AG08395 (cell line): Measurements from ENCODE around the gene METTL21C.

Experiments used
- DNase-seq: peaks from one replicate; pipeline ENCODE4 v3.0.0; 2012; ENCODE audit warnings: mixed read lengths, low spot score

Gene METTL21C

GRCh38 chr13:102697929-102698648 lies 3.2 kb upstream of the METTL21C start:
- DNase-seq, result no peak

DNA sequence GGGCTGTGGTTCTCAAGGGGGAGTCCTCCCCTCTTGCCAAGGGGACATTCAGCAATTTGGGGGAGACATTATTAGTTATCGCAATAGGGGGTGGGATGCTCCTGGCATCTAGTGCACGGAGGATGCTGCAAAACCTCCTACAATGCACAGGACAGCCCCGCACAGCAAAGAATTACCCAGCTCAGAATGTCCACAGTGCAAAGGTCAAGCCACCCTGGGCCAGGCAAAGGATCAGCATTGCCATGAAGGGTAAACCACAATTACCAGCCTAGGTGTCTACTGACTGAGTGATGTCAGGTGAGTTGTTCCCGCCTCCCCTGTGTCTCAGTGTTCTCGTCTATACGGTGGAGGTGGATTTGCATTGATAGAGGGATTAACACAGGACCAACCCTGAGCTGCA lies 2.4 kb upstream of the METTL21C start:
- no peak for DNase-seq

GRCh38 chr13:102696465-102696864 lies 1.6 kb upstream of the METTL21C start:
- no peak for DNase-seq

- peak; percentile 19 for DNase-seq
Measured at GRCh38 chr13:102693776-102694175, 1.1 kb downstream of the METTL21C start.

DNA sequence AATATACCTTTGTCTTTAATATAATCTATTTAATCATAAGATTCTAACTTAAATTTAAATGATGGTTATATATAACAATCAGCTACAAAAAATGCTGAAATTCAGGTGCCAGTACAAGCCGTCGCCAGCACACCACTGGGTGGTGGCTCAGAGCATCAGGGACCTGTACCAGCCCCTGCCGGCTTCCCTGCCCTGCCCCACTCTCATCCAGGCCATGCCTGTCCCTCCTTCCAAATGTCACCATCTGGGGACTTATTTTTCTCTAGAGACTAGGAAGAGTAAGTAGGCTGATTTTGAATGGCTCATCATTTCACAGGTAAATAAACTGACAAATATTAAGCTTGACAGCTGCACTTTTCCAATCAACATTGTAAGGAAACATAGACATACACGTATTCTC lies 1.6 kb downstream of the METTL21C start:
- no peak for DNase-seq

- DNase-seq, result no peak
Measured at GRCh38 chr13:102692491-102692826, 2.4 kb downstream of the METTL21C start.

DNA sequence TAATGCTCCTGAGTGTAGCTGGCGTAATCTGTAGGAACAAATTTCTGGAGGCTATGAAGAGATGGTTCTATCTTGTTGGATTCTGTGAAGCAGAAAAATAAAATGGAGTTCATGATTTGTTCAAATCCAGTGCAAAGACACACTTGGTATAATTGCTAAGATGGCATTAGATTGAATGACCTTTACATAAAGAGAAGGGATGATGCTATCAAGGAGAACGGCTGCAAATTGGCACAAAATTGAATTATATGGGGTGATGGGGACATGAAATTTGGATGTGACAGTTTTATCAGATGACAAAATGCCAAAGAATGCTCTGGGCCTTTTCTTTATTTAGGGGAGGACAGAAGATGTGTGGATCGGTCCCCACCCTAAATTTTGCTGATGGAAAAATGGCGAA lies 4.0 kb downstream of the METTL21C start:
- no peak for DNase-seq

DNA sequence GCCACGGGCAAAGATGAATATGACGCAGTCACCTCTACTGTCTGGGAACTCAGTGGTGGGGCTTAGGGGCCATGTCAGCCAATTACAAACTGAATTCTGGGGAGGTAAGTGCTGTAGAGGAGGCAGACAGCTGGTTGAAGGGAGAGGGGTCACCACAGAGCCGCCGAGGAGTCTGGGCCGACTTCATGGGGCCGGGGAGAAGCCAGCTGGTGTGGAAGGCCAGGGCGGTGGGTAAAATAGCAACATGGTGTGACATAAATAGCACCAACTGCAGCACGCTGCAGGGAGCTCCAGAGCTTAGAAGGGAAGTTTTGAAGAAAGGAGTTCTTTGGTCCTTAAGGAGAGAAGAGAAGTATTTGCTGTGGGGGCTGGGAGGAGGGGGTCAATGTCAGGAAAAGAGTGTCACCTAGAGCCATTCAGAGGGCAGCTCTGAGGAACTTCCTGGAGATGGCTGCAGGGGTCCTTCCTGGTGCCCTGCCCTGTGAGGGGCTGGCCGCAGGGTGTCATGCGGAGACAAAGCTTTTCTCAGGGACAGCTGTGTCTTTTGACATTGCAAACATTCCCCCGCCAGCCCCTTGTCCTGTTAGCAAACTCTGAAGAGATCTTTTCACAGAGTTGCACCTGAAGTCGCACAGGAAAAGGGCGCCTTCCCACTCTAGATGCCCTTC lies 6.4 kb downstream of the METTL21C start:
- no peak for DNase-seq

DNA sequence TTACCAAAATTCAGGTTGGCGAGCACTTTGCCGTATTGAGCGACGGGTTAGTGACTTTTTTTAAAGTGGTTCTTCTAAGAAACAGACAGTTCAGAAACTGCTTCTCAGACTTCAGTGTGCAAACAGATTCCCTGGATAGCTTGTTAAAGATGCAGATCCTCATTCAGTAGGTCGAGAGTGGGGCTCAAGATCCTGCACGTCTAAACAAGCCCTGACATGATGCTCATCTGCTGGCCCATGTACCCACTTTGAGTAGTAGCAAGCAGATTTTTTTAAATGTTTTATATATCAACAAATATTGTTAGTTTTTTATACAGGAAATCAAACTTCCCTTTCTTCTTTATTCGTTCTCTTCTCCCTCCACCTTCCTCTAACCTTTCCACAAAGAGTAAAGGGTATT lies 7.3 kb downstream of the METTL21C start:
- no peak for DNase-seq

GRCh38 chr13:102686024-102686423 lies 8.8 kb downstream of the METTL21C start:
- no peak for DNase-seq

- no peak for DNase-seq
Measured at GRCh38 chr13:102683637-102684036, 11.2 kb downstream of the METTL21C start.

- DNase-seq, result no peak
Measured at GRCh38 chr13:102682727-102683126, 12.1 kb downstream of the METTL21C start.

DNA sequence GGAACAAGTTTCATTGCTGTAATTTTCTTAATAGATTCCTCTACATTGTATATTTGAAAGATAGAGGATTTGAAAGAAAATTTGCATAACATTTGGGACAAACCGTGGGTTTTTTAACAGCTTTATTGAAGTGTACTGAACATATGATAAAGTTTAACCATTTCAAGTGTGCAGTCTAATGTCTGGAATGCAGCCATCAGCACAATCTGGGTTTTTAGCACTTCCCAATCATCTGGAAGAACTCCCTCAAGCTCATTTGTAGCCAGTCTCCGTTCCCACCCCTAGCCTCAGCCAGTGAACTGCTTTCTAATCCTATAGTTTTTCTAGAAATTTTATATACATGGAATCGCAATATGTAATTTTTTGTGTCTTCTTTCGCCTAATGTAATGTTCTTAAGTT lies 12.6 kb downstream of the METTL21C start:
- DNase-seq, result no peak

GRCh38 chr13:102680842-102681740 lies 13.8 kb downstream of the METTL21C start:
- peak; percentile 41 for DNase-seq

- DNase-seq, result no peak
Measured at GRCh38 chr13:102680133-102680717, 14.6 kb downstream of the METTL21C start.

DNA sequence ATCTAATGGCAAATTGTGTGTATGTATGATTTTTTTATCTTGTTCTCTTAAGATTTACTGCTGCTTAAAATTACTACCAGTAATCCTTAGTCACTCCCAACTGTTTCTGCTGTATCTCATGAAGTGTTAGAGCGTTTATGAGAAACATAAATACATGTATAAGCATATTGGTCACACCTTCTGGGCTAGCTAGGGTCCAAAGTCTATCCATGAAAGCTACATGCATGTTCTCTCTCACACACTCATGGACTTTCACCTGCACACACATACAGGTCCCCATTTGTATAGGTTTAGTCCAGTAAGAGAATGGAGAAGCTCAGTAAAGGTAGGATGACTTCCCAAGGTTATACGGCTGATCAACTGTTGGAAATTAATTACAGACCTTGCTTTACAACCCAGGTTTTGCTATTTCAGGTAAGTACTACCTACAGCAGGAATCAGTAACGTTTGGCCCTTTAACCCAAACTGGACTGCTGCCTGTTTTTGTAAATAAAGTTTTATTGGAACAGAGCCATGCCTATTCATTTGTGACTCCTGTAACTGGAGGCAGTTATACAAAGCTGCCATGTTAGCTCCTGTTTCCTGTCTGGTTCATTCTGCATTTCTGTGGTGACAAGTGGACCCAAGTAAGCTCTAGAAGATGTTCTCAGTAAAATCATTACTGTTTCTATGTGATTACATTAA lies 15.3 kb downstream of the METTL21C start:
- no peak for DNase-seq

DNA sequence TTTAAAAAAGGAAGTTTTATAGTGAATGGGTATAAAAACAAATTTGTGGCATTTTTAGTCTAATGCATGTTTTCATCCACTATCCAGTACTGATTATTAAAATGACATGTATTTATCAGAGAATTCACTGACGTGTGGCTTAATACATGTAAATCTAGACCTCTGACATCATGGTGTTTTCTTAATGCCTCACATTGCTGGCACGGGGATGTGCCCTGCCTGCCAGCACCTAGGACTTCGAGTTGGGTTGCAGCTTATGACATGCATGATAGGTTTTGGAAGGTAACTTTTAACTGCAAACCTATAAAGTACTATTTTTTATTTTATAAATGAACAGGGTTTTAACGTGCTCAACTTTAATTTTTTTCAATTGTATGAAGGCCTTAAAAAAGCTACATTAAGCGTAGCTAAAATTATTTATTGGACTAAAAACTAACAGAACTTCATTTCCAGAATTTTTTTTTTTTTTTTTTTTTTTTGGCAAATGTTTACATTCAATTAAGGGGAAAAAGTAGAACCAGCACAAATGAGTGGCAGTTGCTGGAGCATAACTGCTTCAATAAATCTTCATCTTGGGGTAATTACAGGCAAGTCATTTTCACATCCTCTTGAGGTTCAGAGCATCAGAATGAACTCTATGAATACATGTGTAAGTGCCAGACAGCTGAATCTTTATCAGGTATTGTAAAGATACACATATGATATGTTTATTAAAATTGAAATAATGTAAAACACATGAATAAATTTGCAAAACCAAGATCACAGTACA lies 16.3 kb downstream of the METTL21C start:
- DNase-seq, result no peak

DNA sequence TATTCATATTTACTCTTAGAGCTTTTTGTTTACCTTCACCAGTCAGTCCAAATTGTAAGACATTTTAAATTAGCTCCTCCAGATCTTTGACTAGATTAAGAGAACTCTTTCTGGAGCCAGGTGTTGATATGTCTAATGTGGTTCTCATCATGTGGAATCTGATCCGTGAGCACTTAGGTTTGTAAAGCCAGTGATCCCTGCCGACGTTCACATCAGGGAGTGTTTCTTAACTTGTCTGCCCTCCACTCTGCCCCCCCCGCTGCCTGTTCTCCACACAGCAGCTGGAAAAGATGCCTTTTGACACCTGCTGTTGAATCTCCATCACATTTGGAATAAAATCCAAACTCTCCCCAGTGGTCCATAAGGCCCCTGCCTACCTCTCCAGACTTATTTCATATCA lies 17.7 kb downstream of the METTL21C start:
- no peak for DNase-seq

- no peak for DNase-seq
Measured at GRCh38 chr13:102675115-102675514, 19.7 kb downstream of the METTL21C start.

GRCh38 chr13:102670130-102670529 lies 24.7 kb downstream of the METTL21C start:
- DNase-seq, result no peak

DNA sequence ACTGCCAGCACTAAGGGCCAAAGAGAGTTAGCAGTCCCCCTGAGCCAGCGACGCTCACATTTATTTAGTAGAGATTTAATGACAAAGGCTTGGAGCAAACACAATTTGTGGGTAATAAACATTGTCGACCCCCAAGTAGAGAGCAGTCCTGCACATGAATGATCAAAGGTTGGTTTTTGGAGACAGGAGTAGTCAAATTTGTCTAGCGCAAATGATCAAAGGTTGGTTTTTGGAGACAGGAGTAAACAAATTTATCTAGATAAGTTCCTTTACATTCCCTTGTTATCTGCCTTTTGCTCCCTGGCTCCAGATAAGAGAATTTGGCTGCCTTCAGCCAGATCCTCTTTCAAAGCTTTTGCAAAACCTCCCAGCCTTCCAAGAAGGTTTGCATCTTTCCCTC lies 26.9 kb downstream of the METTL21C start:
- DNase-seq, result no peak
